ENCODE measurements around the gene DCBLD1.

DNA sequence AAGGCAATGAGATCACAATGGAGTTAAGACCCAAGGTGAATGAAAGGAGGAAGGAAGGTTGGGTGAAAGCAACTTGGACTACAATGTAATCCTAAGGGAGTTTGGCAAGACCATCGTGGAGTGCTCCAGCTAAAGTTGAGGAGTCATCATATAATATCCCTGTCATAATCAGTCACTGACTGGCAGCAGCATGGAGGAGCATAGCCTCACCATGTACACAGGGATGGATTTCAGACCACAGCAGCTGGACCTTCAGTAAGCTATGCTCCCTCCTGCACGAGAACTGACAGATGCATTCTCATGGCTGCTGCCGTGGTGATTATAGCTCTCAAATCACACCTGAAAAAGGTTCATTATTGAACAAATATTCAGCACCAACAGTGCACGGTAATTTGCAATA lies 76.8 kb downstream of the DCBLD1 start:
- TF ChIP-seq, protein P1, sequence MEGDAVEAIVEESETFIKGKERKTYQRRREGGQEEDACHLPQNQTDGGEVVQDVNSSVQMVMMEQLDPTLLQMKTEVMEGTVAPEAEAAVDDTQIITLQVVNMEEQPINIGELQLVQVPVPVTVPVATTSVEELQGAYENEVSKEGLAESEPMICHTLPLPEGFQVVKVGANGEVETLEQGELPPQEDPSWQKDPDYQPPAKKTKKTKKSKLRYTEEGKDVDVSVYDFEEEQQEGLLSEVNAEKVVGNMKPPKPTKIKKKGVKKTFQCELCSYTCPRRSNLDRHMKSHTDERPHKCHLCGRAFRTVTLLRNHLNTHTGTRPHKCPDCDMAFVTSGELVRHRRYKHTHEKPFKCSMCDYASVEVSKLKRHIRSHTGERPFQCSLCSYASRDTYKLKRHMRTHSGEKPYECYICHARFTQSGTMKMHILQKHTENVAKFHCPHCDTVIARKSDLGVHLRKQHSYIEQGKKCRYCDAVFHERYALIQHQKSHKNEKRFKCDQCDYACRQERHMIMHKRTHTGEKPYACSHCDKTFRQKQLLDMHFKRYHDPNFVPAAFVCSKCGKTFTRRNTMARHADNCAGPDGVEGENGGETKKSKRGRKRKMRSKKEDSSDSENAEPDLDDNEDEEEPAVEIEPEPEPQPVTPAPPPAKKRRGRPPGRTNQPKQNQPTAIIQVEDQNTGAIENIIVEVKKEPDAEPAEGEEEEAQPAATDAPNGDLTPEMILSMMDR (IDR thresholded peaks at IDR 0.05; ENCODE audit: extremely low read depth in 1 of 2, insufficient read depth in 1 of 2, low read depth in 1 of 2, low read length in 2 of 2) = no peak
- TF ChIP-seq MYC (IDR thresholded peaks at IDR 0.05; ENCODE audit: low read depth, low read length) = no peak
- no peak for TF ChIP-seq POLR2AphosphoS5 (IDR thresholded peaks at IDR 0.05; ENCODE audit: insufficient read depth, low read depth, low read length)
- TF ChIP-seq EZH2 (IDR thresholded peaks at IDR 0.05; ENCODE audit: borderline replicate concordance, low read depth, low read length, severe bottlenecking) = no peak
- TF ChIP-seq, protein P2, sequence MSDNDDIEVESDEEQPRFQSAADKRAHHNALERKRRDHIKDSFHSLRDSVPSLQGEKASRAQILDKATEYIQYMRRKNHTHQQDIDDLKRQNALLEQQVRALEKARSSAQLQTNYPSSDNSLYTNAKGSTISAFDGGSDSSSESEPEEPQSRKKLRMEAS (IDR thresholded peaks at IDR 0.05; ENCODE audit: insufficient read depth, insufficient read length) = no peak

Measured in endothelial cell of umbilical vein (primary cell).